ENCODE measurements around the gene ALG12. TPM values are rescaled to one million over a fixed set of nuclear protein-coding genes. Genes with fewer than 3 reads are reported as not detected.

The ALG12 gene
- total RNA-seq, 2 experiments from 2014 or later, result 11.4 to 11.7 TPM

DNA sequence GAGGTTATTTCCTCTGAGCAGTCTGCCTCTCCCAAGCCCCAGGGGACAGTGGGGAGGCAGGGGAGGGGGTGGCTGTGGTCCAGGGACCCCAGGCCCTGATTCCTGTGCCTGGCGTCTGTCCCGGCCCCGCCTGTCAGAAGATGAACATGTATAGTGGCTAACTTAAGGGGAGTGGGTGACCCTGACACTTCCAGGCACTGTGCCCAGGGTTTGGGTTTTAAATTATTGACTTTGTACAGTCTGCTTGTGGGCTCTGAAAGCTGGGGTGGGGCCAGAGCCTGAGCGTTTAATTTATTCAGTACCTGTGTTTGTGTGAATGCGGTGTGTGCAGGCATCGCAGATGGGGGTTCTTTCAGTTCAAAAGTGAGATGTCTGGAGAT is 45.4 kb upstream of the ALG12 start:
- H3K4me1 ChIP-seq (ENCODE audit: insufficient read depth, low read length, poor library complexity, severe bottlenecking), result peaks cover 56% of the 10 kb centered on the region
- H2AFZ ChIP-seq (ENCODE audit: low read length), result no peak overlapping the region
- H4K20me1 ChIP-seq (ENCODE audit: insufficient read depth, low read length), result 0 out of 2 replicates have a peak, but pooled peaks cover 4% of the 10 kb centered on the region
- intact Hi-C loops (cut with micrococcal nuclease; ENCODE audit: unreplicated experiment), result no loop called here
- no peak for TF ChIP-seq EZH2phosphoT487 (IDR thresholded peaks at IDR 0.05; ENCODE audit: borderline replicate concordance, low read depth, low read length)
- TF ChIP-seq, protein P1, sequence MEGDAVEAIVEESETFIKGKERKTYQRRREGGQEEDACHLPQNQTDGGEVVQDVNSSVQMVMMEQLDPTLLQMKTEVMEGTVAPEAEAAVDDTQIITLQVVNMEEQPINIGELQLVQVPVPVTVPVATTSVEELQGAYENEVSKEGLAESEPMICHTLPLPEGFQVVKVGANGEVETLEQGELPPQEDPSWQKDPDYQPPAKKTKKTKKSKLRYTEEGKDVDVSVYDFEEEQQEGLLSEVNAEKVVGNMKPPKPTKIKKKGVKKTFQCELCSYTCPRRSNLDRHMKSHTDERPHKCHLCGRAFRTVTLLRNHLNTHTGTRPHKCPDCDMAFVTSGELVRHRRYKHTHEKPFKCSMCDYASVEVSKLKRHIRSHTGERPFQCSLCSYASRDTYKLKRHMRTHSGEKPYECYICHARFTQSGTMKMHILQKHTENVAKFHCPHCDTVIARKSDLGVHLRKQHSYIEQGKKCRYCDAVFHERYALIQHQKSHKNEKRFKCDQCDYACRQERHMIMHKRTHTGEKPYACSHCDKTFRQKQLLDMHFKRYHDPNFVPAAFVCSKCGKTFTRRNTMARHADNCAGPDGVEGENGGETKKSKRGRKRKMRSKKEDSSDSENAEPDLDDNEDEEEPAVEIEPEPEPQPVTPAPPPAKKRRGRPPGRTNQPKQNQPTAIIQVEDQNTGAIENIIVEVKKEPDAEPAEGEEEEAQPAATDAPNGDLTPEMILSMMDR (conservative IDR thresholded peaks at IDR 0.05; ENCODE audit: low read length), result no peak
- H3K79me2 ChIP-seq (ENCODE audit: insufficient read depth, low read depth, low read length), result peaks cover 32% of the 10 kb centered on the region; the same call in 1 of the 2 replicates
- H3K9me2 ChIP-seq (ENCODE audit: insufficient read depth, low read length), result no peaks in the 10 kb centered on the region
- ChIA-PET POLR2A (no interaction called here), CTCF (ENCODE audit: unreplicated experiment) (no interaction called here)
- BruUV-seq (replicated peaks), result TSS peak; percentile 88
- peaks cover 45% of the 10 kb centered on the region for H3K36me3 ChIP-seq (ENCODE audit: insufficient read depth, low read length)
- peak overlapping the region; percentile 76 for H3K4me2 ChIP-seq (ENCODE audit: low read length)
- peak overlapping the region; percentile 98 for H3K4me3 ChIP-seq (ENCODE audit: low read depth, low read length, poor library complexity, severe bottlenecking)
- no peak for DNase-seq (ENCODE audit: low spot score)
- no peak overlapping the region for H3K27ac ChIP-seq (ENCODE audit: low read depth, low read length, poor library complexity, severe bottlenecking)
- no peaks in the 10 kb centered on the region for H3K9me3 ChIP-seq (ENCODE audit: low read length)

DNA sequence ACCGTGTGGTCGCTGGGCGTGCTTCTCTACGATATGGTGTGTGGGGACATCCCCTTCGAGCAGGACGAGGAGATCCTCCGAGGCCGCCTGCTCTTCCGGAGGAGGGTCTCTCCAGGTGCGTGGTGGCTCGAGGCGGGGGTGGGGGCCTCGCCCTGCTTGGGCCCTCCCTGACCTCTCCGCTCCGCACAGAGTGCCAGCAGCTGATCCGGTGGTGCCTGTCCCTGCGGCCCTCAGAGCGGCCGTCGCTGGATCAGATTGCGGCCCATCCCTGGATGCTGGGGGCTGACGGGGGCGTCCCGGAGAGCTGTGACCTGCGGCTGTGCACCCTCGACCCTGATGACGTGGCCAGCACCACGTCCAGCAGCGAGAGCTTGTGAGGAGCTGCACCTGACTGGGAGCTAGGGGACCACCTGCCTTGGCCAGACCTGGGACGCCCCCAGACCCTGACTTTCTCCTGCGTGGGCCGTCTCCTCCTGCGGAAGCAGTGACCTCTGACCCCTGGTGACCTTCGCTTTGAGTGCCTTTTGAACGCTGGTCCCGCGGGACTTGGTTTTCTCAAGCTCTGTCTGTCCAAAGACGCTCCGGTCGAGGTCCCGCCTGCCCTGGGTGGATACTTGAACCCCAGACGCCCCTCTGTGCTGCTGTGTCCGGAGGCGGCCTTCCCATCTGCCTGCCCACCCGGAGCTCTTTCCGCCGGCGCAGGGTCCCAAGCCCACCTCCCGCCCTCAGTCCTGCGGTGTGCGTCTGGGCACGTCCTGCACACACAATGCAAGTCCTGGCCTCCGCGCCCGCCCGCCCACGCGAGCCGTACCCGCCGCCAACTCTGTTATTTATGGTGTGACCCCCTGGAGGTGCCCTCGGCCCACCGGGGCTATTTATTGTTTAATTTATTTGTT is 44.8 kb upstream of the ALG12 start:
- BruUV-seq (replicated peaks), result no TSS peak
- ChIA-PET CTCF (ENCODE audit: unreplicated experiment) (no interaction called here), POLR2A (no interaction called here)
- Histone ChIP-seq H3K79me2 (ENCODE audit: insufficient read depth, low read depth, low read length) (peaks cover 32% of the 10 kb centered on the region; the same call in 1 of the 2 replicates), H2AFZ (ENCODE audit: low read length) (no peak overlapping the region), H3K4me1 (ENCODE audit: insufficient read depth, low read length, poor library complexity, severe bottlenecking) (peaks cover 56% of the 10 kb centered on the region), H3K4me2 (ENCODE audit: low read length) (peak overlapping the region; percentile 76), H3K9me3 (ENCODE audit: low read length) (no peaks in the 10 kb centered on the region), H3K4me3 (ENCODE audit: low read depth, low read length, poor library complexity, severe bottlenecking) (peak overlapping the region; percentile 98), H3K36me3 (ENCODE audit: insufficient read depth, low read length) (peaks cover 45% of the 10 kb centered on the region), H3K27ac (ENCODE audit: low read depth, low read length, poor library complexity, severe bottlenecking) (peak overlapping the region; percentile 66), H4K20me1 (ENCODE audit: insufficient read depth, low read length) (0 out of 2 replicates have a peak, but pooled peaks cover 4% of the 10 kb centered on the region), H3K9me2 (ENCODE audit: insufficient read depth, low read length) (no peaks in the 10 kb centered on the region)
- TF ChIP-seq EZH2phosphoT487 (IDR thresholded peaks at IDR 0.05; ENCODE audit: borderline replicate concordance, low read depth, low read length), result no peak
- TF ChIP-seq, protein P1 (conservative IDR thresholded peaks at IDR 0.05; ENCODE audit: low read length), result no peak
- DNase-seq (ENCODE audit: low spot score), result no peak
- intact Hi-C loops (cut with micrococcal nuclease; ENCODE audit: unreplicated experiment), result no loop called here

Data from OCI-LY7 (cell line).